ENCODE results near the gene C3. TPM values are rescaled to one million over a fixed set of nuclear protein-coding genes. Genes with fewer than 3 reads are reported as not detected.
A peak's percentile ranks its signal among the peaks of the same experiment; 100 is the strongest.

C3 gene
- total RNA-seq, 1 experiment from 2014 or later = 0.47 TPM

- no peak for DNase-seq (ENCODE audit: low spot score)
Measured at GRCh38 chr19:6730941-6731670, 10.7 kb upstream of the C3 start.

GRCh38 chr19:6730153-6730804 lies 9.8 kb upstream of the C3 start:
- DNase-seq (ENCODE audit: low spot score) = no peak

DNA sequence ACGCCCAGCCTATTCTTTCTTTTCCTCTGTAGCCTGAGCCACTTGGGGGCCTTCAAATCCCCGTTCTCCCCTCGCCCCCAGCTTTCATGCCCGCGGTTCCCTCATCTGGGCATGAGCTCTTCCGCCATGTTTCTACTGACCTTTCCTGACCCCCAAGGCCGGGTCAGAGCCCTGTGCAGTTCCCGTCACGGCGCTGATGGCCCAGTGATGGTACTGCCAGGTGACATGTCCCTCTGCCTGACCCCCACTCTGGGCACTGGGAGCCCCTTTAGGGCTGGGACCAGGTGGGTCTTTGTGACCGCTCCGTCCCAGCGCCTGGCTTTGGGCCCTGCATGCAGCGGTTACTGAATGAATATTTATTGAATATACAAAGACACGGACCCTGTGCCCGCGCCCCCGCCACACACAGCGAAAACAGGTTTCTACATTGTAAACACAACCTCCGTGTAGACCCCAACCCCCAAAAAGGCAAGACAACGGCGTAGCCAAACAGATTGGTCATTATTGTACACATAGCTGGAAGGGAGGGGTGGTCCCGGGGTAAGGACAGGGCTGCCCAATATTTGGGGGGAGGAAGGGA lies 9.2 kb upstream of the C3 start:
- DNase-seq (ENCODE audit: low spot score) = no peak

DNA sequence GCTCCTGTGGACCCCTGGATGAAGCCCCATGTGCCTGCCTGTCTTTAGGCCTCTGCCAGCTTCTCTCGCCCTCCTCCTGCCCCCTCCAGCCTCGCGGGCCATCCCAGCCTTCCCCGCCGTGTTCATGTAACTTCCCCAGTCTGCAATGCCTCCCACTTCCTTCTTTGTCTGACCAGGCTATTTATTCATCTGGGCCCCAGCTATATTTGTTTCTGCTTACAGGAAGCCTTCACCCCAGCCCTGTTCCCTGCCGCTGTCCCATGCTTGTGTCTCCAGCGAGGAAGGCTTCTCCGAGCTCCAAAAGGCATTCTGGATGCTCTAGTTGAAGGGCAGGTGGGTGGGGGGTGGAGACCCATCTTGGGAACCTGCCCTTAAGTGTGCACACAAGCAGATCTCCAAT lies 7.9 kb upstream of the C3 start:
- no peak for DNase-seq (ENCODE audit: low spot score)

GRCh38 chr19:6725513-6726231 lies 5.2 kb upstream of the C3 start:
- DNase-seq (ENCODE audit: low spot score) = no peak

DNA sequence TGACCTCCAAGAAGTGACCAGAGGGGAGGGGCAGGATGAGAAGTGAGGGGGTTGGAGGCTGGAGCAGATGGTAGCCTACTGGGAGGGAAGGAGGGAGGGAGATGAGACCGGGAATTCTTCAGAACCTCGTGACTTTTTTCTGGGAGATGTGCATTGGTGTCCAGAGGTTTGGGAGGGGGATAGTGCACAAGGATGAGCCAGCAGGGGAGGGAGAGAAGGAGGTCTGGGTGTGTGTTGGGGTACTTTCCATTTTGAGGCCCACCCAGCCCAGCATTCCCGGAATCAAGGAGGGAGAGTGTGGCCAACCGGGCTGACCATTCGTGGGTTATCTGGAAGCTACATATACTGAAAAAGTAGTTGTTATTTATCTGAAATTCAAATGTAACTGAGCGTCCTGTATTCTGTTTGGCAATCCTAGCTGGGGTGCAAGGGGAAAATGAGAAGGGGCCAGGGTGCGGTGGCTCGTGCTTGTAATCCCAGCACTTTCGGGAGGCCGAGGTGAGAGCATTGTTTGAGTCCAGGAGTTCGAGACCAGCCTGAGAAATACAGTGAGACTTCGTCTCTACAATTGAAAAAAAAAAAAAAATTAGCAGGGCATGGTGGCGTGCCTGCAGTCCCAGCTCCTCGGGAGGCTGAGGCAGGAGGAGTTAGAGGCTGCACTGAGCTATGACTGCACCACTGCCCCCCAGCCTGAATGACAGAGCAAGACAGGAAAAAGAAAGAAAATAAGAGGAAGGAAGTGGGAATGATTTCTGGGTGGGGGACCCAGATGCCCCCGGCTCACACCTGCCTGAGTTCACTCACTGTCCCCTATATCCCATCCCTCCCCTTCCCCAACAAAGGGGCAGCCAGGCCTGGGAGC lies 4.4 kb upstream of the C3 start:
- no peak for DNase-seq (ENCODE audit: low spot score)

DNA sequence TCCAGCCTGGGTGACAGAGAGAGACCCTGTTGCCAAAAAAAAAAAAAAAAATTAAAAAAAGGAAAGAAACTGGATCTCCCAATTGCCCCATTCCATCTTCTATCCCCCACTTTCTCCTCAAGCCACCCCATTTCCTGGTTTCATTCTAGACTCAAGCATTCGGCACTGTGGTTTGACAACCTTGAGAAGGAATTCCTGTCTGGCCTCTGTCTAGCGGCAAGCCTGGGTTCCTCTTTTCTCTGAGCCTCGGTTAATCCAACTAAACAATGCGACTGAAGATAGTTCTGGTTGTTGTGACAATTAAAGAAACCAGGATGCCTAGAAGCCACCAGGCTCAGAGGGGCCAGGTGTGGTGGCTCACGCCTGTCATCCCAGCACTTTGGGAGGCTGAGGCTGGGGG lies 3.3 kb upstream of the C3 start:
- no peak for DNase-seq (ENCODE audit: low spot score)

- DNase-seq (ENCODE audit: low spot score) = peak; percentile 51
Measured at GRCh38 chr19:6723108-6723618, 2.7 kb upstream of the C3 start.

- no peak for DNase-seq (ENCODE audit: low spot score)
Measured at GRCh38 chr19:6721773-6722172, 1.3 kb upstream of the C3 start.

GRCh38 chr19:6721138-6721474 lies 656 bp upstream of the C3 start:
- no peak for DNase-seq (ENCODE audit: low spot score)

GRCh38 chr19:6719992-6720368 lies 470 bp downstream of the C3 start:
- no peak for DNase-seq (ENCODE audit: low spot score)

DNA sequence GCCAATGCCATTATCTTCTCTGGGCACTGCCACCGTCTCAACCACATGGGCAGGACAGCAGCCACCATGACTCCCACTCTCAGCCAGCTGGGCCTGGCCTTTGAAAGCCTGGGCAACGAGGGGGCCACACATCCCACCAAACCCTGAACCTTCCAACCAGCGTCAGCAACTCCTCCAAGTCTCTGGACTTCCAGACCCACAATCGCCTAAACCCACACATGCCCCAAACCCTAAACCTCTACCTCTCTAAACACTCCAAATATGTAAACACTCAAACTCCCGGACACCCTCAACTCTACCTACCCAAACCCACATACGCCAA lies 949 bp downstream of the C3 start:
- no peak for DNase-seq (ENCODE audit: low spot score)

GRCh38 chr19:6718741-6719539 lies 1.5 kb downstream of the C3 start:
- DNase-seq (ENCODE audit: low spot score) = no peak

DNA sequence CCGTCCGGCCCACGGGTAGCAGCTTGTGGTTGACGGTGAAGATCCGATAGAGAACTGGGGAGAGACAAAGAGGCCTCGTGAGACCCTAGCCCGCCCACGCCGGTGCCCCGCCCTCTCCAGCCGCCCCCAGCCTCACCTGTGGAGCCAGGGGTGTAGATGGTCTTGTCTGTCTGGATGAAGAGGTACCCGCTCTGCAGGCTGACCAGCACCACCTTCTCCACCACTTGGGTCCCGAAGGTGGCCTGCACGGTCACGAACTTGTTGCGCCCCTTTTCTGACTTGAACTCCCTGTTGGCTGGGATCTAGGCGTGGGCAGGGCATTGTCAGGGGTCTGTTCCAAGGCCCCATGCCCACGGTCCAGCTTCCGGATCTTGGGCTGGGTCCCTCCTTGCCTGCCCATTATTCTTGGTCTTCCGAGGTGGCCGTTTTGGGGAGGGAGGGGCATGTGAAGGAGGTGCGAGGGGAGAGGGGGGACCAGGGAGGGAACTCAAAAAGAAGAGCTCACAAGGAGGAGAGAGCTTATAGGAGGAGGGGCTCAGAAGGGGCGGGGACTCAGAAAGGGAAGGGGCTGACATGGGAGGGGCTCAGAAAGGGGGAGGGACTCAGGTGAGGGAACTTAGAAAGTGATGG lies 2.2 kb downstream of the C3 start:
- no peak for DNase-seq (ENCODE audit: low spot score)

DNA sequence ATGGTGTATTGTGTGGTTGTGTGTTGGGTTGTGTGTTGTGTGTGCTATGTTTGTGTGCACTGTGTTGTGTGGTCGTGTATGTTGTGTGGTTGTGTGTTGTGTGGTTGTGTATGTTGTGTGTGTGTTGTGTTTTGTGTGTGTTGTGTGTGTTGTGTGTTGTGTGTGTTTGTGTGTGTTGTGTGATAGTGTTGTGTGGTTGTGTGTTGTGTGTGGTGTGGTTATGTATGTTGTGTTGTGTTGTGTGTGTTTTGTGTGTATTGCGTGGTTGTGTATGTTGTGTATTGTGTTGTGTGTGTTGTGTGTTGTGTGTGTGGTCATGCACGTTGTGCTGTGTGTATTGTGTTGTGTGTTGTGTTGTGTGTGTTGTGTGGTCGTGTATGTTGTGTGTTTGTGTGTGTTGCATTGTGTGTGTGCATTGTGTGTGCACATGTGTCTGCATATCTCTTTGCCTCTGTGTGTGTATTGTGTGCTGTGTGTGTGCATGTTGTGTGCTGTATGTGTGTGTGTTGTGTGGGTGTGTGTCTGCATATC lies 2.9 kb downstream of the C3 start:
- no peak for DNase-seq (ENCODE audit: low spot score)

GRCh38 chr19:6717036-6717435 lies 3.4 kb downstream of the C3 start:
- no peak for DNase-seq (ENCODE audit: low spot score)

- no peak for DNase-seq (ENCODE audit: low spot score)
Measured at GRCh38 chr19:6716610-6716970, 3.9 kb downstream of the C3 start.

DNA sequence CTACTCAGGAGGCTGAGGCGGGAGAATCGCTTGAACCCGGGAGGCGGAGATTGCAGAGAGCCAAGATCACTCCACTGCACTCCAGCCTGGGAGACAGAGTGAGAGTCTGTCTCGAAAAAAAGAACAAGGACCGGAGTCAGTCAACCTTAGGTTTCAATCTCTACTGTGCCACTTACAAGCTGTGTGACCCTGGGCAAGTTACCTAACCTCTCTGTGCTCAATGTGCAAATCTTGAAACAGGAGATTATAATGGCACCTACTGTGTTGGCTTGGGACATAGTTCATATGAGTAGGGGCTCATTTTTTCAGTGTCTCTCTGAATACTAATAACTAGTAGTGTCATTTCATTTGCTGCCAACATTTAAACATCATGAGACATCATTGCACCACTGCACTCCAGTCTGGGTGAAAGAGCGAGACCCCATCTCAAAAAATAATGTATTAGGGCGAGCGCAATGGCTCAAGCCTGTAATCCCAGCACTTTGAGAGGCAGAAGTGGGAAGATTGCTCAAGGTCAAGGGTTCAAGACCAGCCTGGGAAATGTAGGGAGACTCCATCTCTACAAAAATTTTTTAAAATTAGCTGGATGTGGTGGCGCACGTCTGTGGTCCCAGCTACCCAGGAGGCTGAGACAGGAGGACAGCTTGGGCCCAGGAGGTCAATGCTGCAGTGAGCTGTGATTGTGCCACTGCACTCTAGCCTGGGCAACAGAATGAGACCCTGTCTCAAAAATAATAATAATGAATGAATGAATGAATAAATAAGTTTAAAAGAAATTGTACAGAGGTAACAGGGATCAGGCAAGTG lies 5.5 kb downstream of the C3 start:
- no peak for DNase-seq (ENCODE audit: low spot score)

Data from A172 (cell line).